NCI-H345 treated with DMSO at 0.1 percent for 48 hours (cell line): ENCODE data around the gene HES2.
"Not testable (repeated sequence)": the region's sequence is repeated elsewhere in the genome, so short reads cannot be mapped to it uniquely, and the experiment has no call there.

Experiments used
- DNase-seq: peaks from one replicate; lab custom pipeline; 2025; ENCODE audit not compliant: unreplicated experiment; lab: John Stamatoyannopoulos, UW

The HES2 gene, protein sequence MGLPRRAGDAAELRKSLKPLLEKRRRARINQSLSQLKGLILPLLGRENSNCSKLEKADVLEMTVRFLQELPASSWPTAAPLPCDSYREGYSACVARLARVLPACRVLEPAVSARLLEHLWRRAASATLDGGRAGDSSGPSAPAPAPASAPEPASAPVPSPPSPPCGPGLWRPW

DNA sequence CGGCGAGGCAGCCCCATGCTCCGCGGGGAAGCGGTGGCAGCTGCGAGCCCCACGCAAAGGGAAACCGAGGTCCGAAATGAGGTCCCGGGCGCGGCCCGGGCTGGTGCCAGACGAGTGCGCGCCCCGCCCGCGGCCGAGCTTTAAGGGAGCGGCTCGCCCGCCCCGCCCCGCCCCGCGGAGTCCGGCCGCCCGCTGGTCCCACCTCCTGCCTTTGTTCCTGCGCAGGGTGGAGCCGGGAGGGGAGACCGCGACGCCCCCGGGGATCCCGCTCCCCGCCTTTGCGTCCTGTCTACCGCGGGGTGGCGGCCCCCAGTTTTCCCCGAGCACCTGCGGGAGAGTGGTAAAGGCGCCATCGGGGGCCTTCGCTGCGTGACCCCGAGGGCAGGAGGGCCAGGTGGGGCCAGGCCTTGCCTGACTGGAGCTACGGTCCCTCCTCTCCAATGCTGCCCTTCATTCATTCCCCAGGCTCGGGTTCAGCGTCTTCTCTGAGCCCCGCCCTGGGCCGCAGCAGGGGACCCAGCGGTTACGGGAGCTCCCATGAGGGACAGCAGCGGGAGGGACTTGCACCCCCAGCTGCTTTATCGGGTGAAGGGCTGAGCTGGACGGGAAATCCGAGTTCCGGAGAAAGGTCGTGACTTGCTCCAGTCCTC is at the start of gene HES2:
HES2 (minus strand) TSS at position 116 of the 650 bp plus-strand sequence; CDS start at position 17, 99 bp downstream.
- no peak for DNase-seq

DNA sequence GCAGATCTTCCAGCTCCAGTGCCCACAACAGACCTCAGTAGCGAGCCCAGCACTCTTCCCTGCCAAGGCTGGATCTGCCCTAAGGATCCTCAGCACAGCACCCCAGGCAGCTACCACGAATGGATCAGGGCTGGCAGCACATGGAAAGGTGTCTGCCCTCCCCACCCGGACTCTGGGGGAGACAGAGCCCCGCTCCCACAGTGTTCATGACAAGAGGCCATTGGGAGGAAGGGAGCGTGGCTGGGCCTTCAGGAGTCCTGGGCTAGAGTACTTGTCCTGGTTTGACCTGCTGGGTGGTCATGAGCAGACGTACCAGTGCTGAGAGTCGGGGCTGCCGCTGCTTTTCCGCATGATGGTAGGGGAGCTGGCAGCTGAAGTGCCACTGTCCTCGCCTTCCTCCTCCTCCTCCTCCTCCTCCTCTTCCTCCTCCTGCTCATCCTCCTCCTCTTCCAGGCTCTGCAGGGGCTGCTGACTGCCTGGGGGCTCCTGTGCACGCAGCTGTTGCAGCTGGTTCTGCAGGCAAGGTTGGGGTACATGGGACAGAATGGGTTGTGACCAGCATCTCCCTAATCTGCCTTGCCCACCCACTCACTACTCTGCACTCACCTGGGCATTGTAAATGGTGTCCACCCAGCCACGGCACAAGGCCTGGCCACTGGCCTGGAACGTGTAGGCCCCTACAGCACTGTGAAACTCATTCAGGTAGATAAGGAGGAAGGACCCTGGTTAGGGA is 49.2 kb upstream of the HES2 start:
- no peak for DNase-seq

DNA sequence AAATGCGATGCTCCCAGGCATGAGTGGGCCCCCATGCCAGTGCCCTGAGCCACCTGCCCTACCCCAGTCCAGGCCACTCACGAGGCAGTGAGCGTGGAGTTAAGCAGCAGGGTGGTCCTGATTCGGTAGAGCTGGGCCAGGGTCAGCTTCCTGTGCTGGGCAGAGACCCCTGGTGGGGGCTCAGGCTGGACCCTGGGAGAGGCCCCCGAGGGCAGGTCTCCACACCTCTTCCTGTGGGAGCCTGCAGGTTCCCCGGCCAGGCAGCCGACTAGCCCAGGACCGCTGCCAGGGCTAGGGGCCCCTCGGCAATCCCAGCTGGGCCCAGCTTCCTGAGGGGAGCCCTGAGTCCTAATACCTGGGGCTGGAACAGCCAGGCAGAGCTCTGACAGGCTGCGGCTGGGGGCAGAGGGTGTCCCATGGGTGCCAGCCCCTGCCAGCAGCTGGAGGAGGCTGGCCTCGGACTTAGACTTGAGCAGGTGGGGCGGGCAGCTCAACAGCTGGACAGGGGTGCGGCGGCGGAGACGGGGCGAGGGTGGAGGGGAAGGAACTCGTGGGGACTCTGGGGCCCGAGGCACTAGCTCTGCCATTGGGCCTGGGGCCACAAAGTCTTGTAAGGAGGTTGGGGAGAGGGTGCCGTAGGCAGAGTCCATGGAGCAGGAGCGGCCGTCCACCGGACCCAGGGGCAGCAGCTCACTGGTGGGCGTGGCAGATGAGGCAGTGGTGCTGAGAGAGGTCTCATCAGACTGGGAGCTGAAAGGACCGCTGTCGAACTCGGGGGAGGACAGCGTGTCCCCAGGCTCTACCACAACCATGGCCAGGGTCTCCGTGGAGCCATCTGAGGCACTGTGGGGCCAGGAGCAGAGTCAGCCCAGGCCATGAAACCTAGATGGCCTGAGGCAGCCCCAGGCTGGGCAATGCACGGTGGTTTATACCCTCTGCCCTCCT is 48.3 kb upstream of the HES2 start:
- no peak for DNase-seq

DNA sequence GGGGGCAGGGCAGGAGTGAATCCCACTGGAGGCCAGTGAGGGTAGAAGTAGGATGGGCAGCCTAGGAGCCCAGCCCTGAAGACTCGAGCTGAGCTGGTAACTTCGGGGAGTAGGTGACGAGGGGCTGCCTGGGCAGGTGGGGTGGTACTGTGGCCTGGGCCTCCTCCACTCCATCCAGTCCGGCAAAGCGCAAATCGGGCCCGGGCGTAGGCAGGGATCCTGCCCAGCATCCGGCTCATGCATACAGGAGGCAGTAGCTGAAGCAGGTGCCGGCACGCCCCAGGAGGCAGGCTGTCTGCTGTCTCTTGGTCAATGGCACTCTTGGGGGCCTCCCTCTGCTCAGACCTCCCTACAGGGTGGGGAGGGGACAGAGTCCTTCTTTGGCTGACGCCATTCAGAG is 47.5 kb upstream of the HES2 start:
- DNase-seq = no peak

DNA sequence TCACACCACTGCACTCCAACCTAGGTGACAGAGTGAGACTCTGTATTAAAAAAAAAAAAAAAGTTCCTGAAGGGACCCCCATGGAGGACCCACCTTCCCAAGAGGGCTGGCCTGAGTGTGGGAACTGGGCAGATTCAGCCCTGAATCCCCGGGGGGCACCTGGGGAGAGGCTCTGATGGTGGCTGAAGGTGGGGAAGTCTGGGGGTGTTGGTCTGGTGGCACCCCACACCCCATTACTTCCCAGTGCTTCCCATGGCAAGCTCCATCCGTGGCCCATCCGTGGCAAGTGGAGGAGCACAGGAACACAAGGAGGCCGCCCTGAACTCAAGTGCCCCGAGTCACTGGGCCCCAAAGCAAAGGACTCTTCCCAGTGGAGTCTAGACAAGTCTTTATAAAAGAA is 47.0 kb upstream of the HES2 start:
- no peak for DNase-seq

DNA sequence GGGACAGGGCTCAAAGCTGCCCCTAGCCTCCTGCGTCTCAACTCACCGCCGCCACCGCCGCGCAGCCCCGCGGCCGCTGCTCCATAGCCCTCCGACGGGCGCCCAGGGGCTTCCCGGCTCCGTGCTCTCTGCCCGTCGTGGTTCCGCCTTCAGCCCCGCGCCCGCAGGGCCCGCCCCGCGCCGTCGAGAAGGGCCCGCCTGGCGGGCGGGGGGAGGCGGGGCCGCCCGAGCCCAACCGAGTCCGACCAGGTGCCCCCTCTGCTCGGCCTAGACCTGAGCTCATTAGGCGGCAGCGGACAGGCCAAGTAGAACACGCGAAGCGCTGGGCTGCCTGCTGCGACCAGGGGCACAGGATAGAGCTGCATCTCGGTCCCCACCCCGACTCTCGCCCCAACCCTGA is 46.3 kb upstream of the HES2 start, which contains the start of gene TNFRSF25:
TNFRSF25 (minus strand) TSS at position 151 of the 400 bp plus-strand sequence; CDS start at position 85, 66 bp downstream.
- DNase-seq = no peak

DNA sequence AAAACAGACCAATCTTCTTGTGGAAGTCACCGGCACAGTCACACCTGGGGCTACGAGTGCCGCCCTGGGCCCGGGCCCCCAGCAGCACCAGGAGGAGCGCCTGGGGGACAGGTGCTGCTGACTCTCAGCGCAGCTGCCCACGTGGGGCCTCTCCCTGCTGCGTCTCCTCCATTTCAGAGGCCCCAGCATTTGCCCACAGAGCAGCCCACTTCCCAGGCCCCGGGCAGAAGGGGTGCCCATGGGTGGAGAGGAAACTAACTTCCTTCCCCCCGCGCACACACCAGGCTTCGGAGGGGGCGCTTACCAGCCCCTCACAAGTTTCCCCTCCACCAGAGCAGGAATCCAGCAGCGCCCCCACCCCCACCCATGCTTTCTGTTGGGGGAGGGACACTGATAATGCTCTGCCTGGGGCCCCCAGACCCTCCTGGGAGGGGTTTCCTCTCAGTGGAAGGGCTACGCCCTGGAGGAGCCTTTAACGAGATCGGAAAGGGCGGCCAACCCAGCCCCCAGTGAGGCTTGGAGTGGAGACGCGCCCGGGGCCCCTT is 45.8 kb upstream of the HES2 start:
- no peak for DNase-seq

DNA sequence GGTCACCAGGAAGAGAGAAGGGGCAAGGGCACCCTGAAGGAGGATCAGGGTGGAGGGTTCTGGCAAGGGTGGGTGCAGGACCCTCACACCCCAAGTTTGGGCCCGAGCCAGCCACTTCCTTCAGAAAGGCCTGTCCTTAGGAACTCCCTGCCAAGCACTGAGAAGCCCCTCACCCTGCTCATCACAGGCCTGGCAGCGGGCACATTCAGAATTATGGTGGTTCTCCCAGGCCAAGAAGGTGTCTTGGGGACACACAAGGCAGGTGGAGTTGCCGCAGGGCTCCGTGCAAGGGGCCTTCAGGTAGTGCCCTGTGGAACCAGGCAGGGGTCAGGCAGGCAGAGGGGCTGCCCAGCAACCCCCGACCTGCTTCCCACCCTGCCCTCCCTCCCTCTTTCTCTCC is 45.2 kb upstream of the HES2 start:
- no peak for DNase-seq

DNA sequence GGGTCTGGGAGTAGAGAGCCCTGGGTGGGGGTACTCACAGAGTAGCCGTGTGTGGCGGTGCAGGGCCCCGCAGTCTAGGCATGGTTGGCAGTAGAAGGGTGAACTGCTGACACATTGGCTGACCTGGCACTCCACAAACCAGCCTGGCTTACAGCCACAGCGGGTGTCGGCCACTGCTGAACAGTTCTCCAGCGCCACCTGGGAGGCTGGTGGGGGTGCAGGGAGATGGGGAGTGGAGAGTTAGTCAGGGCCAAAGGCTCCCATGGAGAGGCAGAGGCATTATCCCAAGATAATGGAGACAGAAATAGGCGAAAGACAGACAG is 44.8 kb upstream of the HES2 start:
- DNase-seq = no peak

DNA sequence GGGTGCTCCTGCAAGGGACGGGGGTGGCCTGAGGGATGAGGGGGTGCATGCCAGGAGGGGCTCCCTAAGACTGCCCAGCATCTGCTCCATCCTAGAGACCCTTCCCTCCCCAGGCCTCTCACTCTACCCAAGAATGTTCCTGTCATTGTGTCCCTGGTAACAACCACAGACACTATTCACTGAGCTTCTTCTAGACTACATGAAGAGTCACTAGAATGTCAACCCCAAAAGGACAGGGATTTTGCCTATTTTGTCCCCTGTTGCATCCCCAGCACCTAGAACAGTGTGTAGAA is 43.3 kb upstream of the HES2 start:
- DNase-seq = no peak

DNA sequence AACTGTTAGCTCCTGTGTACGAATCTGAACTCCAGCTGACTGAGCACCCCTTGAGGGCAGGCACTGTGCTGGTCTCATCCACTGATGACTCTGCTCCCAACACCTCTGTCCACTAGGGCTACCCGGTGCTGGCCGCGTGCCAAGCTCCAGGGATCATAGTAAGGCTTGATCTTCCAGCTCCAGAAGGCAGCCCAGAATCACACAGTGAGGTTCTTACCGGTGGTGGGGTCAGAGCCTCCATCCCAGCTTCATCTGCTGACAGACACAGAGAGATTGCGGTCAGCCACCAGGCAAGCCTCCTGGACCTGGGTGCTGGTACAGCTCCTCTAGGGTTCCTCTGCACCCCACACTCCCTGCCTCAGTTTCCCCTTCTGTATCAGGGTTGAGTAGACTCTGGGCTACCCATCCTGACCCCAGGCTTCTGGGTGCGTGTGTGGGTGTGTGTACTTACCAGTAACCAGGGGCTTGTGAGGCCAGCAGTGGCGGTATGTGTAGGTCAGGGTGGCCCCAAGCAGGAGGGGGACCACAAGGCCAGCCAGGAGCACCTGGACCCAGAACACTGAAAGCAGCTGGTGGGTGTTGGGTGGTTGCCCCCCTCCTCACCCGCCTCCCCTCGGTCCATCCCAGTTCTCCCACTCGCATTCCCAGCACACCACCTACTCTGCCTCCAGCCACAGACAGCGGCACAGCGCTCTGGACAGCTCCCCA is 42.8 kb upstream of the HES2 start:
- no peak for DNase-seq

DNA sequence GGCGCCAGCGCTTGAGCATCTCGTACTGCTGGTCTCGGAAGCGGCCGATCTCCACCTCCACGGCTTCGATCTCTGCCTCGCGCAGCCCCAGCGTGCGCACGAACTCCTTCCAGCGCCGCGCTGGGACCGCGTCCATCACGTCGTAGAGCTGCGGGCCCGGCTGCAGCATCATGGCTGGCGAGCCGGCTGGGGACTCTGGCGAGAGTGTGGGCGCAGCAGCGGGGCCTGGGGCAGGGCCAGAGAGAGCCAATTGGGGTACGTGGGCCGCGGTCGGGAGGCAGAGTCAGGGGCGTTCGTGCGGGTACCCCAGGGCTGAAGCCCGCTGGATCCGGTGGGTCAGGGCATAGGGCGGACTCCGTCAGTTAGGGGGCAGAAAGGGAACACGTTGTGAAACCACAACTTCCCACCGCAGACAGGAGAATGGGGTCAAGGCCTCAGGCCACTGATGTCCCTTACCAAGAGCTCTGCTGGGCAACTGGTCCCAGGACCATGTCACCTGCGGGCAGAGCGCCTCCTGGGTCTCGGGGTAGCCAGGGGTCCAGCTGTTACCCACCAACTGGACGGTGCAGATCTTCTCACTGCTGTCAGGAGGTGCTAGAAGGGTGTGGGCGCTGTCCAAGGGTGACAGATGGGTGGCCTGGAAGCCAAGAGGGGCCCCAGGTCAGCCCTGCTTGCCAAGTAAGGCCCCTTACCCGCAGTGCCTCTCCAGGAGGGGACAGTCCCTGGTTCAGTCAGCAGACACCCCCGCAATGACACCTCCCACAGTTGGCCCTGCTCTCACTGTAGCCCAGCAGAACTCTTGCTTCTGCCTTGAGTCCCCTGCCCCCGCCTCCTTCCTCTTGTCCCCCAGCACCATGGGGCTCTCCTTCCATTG is 42.1 kb upstream of the HES2 start:
- DNase-seq = no peak

DNA sequence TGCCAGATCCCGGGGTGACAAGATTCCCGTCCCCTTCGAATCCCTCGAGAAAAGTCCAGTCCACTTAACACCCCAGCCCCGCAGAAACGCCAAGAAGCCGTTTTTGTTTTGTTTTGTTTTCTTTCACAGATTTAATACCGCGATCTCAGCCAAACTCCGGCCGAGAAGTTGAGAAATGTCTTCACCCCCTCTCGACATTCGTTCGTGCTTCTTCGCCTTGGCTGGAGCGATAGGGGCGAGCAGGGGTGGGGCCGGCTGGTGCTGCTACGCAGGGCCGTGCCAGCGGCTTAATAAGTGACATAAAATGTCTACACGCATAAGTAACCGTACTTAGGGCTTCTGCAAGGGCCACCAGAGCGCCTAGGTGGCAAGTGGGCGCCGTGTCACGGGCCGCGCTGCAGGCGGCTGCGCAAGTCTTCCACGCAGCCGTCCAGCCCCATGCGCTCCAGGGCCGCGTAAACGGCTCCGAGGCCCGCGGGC is 41.4 kb upstream of the HES2 start:
- DNase-seq = no peak

DNA sequence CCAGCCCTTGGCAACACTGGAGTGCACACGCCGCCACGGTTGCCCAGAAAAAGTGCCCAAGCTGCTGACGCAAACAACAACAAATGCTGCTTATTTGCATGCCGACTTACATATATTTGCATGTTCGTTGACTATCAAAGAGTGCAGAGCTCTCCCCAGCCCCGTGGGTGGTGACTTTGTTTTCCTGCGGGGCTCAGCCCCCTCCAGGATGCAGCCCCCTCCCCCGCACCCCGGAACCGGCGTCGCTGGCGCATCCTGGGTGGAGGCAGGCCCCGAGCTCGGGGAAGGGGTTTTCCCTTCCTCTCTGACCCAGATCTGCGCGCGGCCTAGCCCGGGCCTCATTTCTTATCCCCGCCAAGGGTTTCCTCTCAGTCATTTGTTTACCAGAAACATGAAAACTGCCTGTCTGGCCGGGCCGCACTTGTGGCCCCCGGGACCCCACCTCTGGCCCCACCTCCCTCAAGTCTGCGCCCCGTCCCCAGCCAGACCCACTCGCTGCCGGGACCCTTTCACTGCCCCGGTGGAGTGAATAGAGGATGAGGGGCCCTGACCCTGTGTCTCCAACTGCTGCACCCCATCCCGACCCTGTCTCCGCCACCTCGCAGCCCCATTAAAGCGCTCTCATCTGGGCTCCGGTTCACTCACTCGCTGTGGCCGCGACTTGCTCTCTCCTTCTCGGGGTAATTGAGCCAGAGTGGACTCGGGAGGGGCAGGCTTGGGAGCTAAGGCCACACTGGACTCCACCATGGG is 40.8 kb upstream of the HES2 start:
- no peak for DNase-seq

DNA sequence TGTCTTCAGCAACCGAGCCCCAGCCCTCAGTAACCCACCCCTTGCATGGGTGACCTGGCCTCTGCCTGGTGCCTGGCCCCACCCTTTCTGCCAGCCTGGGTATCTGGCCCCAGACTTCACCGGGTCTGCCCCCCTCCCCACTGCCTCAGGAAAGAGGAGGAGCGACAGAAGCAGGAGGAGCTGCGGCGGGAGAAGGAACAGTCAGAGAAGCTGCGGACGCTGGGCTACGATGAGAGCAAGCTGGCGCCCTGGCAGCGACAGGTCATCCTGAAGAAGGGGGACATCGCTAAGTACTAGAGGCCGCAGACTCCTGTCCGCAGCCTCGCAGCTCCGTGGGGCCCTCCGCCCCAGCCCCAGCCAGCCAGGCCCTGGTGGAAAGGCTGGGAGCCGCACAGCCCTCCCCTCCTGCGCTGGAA is 40.1 kb upstream of the HES2 start:
- DNase-seq = no peak

DNA sequence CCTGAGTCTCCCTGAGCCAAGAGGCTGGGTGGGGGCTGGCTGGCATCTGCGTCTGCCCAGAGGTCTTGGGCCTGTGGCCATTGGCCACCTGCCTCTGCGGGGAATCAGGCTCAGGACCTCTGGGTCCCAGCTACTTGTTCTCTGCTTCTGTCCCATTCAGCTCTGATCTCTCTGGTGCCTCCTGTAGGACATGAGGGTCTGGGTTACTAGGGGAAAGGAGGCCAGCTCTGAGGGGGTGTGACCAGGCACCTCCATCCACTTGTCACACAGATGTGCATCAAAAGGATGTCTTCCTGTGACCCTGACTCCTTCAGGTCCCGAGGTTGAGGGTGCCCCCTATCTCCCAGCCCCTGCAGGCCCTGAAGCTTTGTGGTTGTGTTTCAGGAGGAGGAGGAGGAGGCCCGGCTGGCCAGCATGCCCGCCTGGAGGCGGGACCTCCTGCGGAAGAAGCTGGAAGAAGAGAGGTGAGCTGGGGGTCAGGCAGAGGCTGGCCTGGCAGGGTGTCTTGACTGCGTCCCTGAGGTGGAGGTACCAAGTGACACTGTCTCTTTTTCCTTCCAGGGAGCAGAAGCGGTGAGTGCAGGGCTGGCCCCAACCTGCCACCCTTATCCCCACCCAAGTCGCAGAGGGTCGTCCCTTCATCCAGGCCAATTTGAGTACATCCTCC is 37.2 kb upstream of the HES2 start:
- DNase-seq = no peak

DNA sequence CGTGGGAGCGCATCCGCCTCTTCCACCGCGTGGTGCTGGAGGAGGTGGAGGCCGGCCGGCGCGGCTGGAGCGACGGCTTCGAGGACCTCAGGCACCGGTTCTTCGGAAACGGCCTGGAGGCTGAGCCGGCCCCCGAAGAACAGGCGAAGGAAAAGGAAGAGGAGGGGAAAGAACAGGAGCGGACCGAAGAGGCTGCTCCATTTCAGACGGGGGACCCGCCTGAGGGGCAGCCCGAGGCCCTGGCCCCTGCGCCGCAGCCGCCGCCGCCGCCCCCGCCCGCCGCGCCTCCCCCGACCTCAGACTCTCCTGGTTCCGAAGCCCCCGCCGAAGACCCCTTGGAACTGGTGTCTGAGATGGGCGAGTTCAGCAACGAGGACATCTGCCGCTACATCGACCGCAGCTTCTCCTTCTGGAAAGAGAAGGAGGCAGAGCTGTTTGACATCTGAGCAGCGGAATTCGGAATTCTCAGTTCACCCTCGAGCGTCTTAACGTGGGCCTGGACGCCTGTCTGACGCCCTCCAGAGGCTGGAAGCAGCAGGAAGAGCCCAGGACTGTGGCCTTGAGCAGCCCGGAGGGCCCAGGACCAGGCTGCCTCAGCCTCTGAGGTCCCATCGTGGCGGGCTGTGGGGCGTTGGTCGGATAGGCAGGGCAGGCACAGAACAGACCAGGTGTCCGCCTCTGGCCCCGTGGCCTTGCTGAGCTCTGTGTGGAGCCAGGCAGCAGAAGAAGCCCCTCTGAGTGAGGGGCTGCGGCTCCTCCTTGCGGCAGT is 36.2 kb upstream of the HES2 start:
- DNase-seq = not testable (repeated sequence)
